HG03521 (cell line): ENCODE data around the gene DTX3L.
A peak's percentile ranks its signal among the peaks of the same experiment; 100 is the strongest.
"Not testable (repeated sequence)": the region's sequence is repeated elsewhere in the genome, so short reads cannot be mapped to it uniquely, and the experiment has no call there.

Source experiments
- ATAC-seq: cut with Tn5 transposase; IDR thresholded peaks from one replicate; pipeline ENCODE4 v1.9.1; 2021; ENCODE audit warnings: mild to moderate bottlenecking, moderate library complexity; ENCODE audit not compliant: unreplicated experiment

The DTX3L gene

GRCh38 chr3:122560680-122561079 lies 3.5 kb upstream of the DTX3L start:
- ATAC-seq = no peak

GRCh38 chr3:122562923-122563716 lies 1.0 kb upstream of the DTX3L start:
- ATAC-seq = no peak

GRCh38 chr3:122563717-122564025 lies 467 bp upstream of the DTX3L start:
- no peak for ATAC-seq

- not testable (repeated sequence) for ATAC-seq
These were observed 4.0 kb downstream of the DTX3L start for GRCh38 chr3:122568131-122568530.

GRCh38 chr3:122568755-122569154 lies 4.6 kb downstream of the DTX3L start:
- no peak for ATAC-seq

GRCh38 chr3:122572940-122573412 lies 8.8 kb downstream of the DTX3L start:
- ATAC-seq = no peak

- ATAC-seq = peak; percentile 79
These were observed 12.2 kb downstream of the DTX3L start for GRCh38 chr3:122576174-122576940.

GRCh38 chr3:122577409-122578031 lies 13.4 kb downstream of the DTX3L start, which contains the start of gene PARP15:
Gene PARP15, plus strand, starts transcription at chr3:122577650. Its CDS starts 18 bp downstream, at chr3:122577668.
- no peak for ATAC-seq

GRCh38 chr3:122578069-122578740 lies 14.1 kb downstream of the DTX3L start:
- ATAC-seq = no peak

GRCh38 chr3:122580470-122580869 lies 16.3 kb downstream of the DTX3L start:
- no peak for ATAC-seq

GRCh38 chr3:122581622-122582021 lies 17.5 kb downstream of the DTX3L start:
- ATAC-seq = no peak

GRCh38 chr3:122582390-122582789 lies 18.3 kb downstream of the DTX3L start:
- no peak for ATAC-seq

- ATAC-seq = no peak
These were observed 22.0 kb downstream of the DTX3L start for GRCh38 chr3:122586098-122586497.

GRCh38 chr3:122586773-122587485 lies 22.8 kb downstream of the DTX3L start:
- ATAC-seq = no peak

GRCh38 chr3:122587572-122587971 lies 23.4 kb downstream of the DTX3L start:
- no peak for ATAC-seq

GRCh38 chr3:122589297-122589696 lies 25.2 kb downstream of the DTX3L start:
- ATAC-seq = no peak

GRCh38 chr3:122590610-122591009 lies 26.5 kb downstream of the DTX3L start:
- no peak for ATAC-seq

- ATAC-seq = no peak
These were observed 29.9 kb downstream of the DTX3L start for GRCh38 chr3:122594025-122594424.

- no peak for ATAC-seq
These were observed 34.0 kb downstream of the DTX3L start for GRCh38 chr3:122598151-122598550.

GRCh38 chr3:122598556-122598955 lies 34.4 kb downstream of the DTX3L start:
- no peak for ATAC-seq
